Adrenal gland (tissue), 12 donors: ENCODE results near the gene PPM1B. TPM values are rescaled to one million over a fixed set of nuclear protein-coding genes. Genes with fewer than 3 reads are reported as not detected.
A peak's percentile ranks its signal among the peaks of the same experiment; 100 is the strongest.
"Not testable (repeated sequence)": the region's sequence is repeated elsewhere in the genome, so short reads cannot be mapped to it uniquely, and the experiment has no call there.

Experiments
- DNase-seq, 7 donors: peaks; one replicate each; pipeline ENCODE4 v3.0.0-alpha.2; 2019 to 2020
- H3K27ac ChIP-seq, 5 donors: fragments of 200-600 bp; sonication (generic) in 4 of 5; 1 replicate in 3 of 5; 2 replicates in 2 of 5; pipeline versions ENCODE4 v1.5.1 to v1.8.0; 2016 to 2020; ENCODE audit warnings: mild to moderate bottlenecking in 1 of 5
- H3K27me3 ChIP-seq: fragments of 200-600 bp; 2 replicates; pipeline ENCODE4 v1.8.0; 2021
- H3K36me3 ChIP-seq, 2 donors: fragments of 200-600 bp; replicated peaks in 1 of 2; 1 replicate in 1 of 2; 2 replicates in 1 of 2; pipeline versions ENCODE4 v1.5.1 to v1.8.0; 2018 to 2022
- H3K4me1 ChIP-seq, 2 donors: fragments of 200-600 bp; replicated peaks in 1 of 2; 1 replicate in 1 of 2; 2 replicates in 1 of 2; pipeline versions ENCODE4 v1.5.1 to v1.8.0; 2018 to 2021
- H3K4me3 ChIP-seq, 4 donors: fragments of 200-600 bp; sonication (generic) in 3 of 4; one replicate each; pipeline ENCODE4 v1.5.1; 2016 to 2018
- H3K9me3 ChIP-seq, 3 donors: fragments of 200-600 bp; sonication (generic) in 1 of 3; replicated peaks in 1 of 3; 1 replicate in 2 of 3; 2 replicates in 1 of 3; pipeline versions ENCODE4 v1.5.1 to v1.8.0; 2016 to 2021
- POLR2A ChIP-seq, 2 donors: fragments of 450-650 bp; IDR thresholded peaks; one replicate each; pipeline ENCODE4 v1.6.1; 2017; ENCODE audit warnings: antibody characterized with exemption in 2 of 2, mild to moderate bottlenecking in 2 of 2, moderate library complexity in 1 of 2
- WGBS, 4 donors: extraction: QIAGEN DNeasy Blood & Tissue Kit in 2 of 4; methylation state at CpG; one replicate each; pipeline versions ENCODE4 v1.1.5 to v1.1.7; 2013 to 2017; 5-methylcytosine and 5-hydroxymethylcytosine counted together
- intact Hi-C, 2 donors: fragments of 100-400 bp; cut with DNase I; formaldehyde crosslinking; loops; one replicate each; pipeline versions ENCODE4 v1.14.1 to v1.15.0; 2022 to 2023
- polyA plus RNA-seq, 3 donors: library from polyadenylated mRNA; stranded (reverse); fragments of 200-250 nt in 2 of 3; fragments of 350-450 nt in 1 of 3; fragmentation: Illumina TruSeq in 1 of 3; extraction: RNeasy Lipid Tissue Mini Kit (QIAGEN cat#74804) in 1 of 3; gene quantifications; one replicate each; pipeline ENCODE4 v1.2.3, GENCODE V29; 2013 to 2014
- total RNA-seq, 9 donors: library from RNA; depleted of rRNA in 4 of 9; stranded (reverse); fragments of >200 nt in 4 of 9; fragments of 120-200 nt in 1 of 9; fragmentation: NEBNext Ultra II Directional in 1 of 9; extraction: Animal tissue kit (Norgen Biotek cat#: 25700) in 1 of 9; gene quantifications; one replicate each; pipeline versions ENCODE4 v1.1.0 to v1.2.4, GENCODE V29; 2013 to 2023
- TF ChIP-seq, protein P1 (sequence below), 6 experiments: fragments of 450-650 bp in 4 of 6; fragments of 200-600 bp in 2 of 6; sonication (generic) in 1 of 6; IDR thresholded peaks; 1 replicate in 5 of 6; 2 replicates in 1 of 6; pipeline versions ENCODE4 v1.5.1 to v1.8.0; 2016 to 2021; ENCODE audit warnings: antibody characterized with exemption in 6 of 6, mild to moderate bottlenecking in 2 of 6, moderate library complexity in 1 of 6
- donor health status: healthy with polysubstance abuse.
- donor health status: Bipolar disorder and iron deficiency.
- donor health status: DM: yes; HTN: yes; CAD: no.
- donor health status: DM: no; HTN: no; CAD: no.
- donor health status: DM: no; HTN: no; CAD: no.
- donor health status: DM: yes; HTN: yes; CAD: no.

The PPM1B gene
- total and polyA plus RNA-seq, 12 donors: 12.2 to 44.9 (median 32.6) TPM

DNA sequence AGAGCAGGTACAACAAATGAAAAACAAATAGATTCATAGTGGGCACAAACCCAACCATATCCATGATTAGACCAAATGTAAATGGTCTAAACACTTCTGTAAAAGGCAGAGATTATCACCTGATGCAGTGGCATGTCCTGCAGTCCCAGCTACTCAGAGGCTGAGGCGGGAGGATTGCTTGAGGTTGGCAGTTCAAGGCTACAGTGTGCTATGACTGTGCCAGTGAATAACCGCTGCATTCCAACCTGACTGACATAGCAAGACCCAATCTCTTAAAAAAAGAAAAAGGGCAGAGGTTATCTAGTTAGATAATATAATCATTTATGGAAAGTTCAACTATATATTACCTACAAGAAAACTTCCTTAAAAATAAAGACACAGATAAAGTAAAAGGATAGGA is 85.3 kb downstream of the PPM1B start:
- WGBS, 4 donors: 51 to 88% (median 57%) methylated on average over 2 of the region's 2 CpGs
- Histone ChIP-seq H3K4me1 (no peaks in the 10 kb centered on the region), H3K27ac (no peak overlapping the region), H3K27me3 (no peaks in the 10 kb centered on the region), H3K4me3 (no peak overlapping the region), H3K9me3 (peaks cover 0 to 8% (median 0%) of the 10 kb centered on the region in 3 donors), H3K36me3 (no peaks in the 10 kb centered on the region)
- TF ChIP-seq, protein P1, sequence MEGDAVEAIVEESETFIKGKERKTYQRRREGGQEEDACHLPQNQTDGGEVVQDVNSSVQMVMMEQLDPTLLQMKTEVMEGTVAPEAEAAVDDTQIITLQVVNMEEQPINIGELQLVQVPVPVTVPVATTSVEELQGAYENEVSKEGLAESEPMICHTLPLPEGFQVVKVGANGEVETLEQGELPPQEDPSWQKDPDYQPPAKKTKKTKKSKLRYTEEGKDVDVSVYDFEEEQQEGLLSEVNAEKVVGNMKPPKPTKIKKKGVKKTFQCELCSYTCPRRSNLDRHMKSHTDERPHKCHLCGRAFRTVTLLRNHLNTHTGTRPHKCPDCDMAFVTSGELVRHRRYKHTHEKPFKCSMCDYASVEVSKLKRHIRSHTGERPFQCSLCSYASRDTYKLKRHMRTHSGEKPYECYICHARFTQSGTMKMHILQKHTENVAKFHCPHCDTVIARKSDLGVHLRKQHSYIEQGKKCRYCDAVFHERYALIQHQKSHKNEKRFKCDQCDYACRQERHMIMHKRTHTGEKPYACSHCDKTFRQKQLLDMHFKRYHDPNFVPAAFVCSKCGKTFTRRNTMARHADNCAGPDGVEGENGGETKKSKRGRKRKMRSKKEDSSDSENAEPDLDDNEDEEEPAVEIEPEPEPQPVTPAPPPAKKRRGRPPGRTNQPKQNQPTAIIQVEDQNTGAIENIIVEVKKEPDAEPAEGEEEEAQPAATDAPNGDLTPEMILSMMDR (IDR thresholded peaks at IDR 0.05): no peak
- no peak for TF ChIP-seq POLR2A (IDR thresholded peaks at IDR 0.05)
- no peak for DNase-seq
- intact Hi-C loops: no loop called here

DNA sequence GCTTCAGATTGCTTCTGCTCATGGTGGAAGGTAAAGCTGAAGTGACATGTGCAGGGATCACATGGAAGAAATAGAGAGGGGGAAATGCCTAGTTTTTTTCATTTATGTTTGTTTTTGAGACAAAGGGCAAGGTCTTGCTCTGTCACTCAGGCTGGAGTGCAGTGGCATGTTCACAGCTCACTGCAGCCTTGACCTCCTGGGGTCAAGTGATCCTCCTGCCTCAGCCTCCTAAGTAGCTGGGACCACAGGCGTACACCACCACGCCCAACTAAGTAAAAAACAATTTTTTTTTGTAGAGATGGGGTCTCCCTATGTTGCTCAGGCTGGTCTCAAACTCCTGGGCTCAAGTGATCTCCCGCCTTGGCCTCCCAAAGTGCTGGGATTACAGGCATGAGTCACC is 87.0 kb downstream of the PPM1B start:
- H3K27me3 ChIP-seq, H3K4me1 ChIP-seq, H3K9me3 ChIP-seq, H3K36me3 ChIP-seq, DNase-seq, intact Hi-C loops, H3K27ac ChIP-seq, H3K4me3 ChIP-seq: not testable (repeated sequence)
- WGBS, 4 donors: 83 to 92% (median 91%) methylated on average over 3 of the region's 3 CpGs

DNA sequence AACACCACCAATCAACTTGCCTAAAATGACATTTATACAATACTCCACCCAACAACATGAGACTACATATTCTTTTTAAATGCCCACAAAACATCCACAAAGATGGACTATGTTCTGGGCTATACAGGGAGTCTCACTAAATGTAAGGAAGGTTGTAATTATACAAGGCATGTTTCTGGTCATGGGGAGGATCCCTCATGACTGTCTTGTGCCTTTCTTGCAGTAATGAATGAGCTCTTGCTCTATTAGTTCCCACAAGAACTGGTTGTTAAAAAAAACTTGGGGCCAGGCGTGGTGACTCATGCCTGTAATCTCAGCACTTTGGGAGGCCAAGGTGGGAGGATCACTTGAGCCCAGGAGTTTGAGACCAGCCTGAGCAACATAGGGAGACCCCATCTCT is 89.1 kb downstream of the PPM1B start:
- intact Hi-C loops, H3K4me1 ChIP-seq, H3K27ac ChIP-seq, H3K4me3 ChIP-seq, H3K36me3 ChIP-seq, DNase-seq, H3K27me3 ChIP-seq, H3K9me3 ChIP-seq: not testable (repeated sequence)
- 79 to 93% (median 91%) methylated on average over 1 of the region's 1 CpG for WGBS, 4 donors

DNA sequence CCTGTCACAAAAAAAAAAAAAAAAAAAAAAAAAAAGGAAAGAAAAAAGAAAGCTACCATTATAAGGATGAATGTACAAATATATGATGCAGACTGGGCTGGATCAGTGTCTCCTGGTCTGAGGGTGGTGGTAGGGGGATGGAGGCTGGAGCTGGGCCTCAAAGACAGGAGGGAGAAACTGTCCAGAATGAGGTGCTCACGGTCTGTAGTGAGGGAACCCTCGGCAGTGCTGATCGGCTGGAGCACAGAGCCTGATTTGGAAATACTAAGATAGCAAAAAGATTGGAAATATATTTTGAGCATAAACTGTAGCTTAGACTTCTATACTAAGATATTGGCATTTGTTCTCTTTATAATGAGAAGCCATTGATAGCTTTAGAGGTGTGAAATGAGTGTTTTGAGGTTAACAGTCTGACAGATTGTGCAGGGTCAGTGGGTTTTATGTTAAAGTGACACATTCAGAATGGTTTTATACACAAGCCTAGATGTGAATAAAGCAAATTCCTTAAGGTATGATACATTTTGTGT is 98.7 kb downstream of the PPM1B start:
- WGBS, 4 donors: 81 to 90% (median 87%) methylated on average over 3 of the region's 3 CpGs
- no peak overlapping the region for H3K4me3 ChIP-seq
- H3K27me3 ChIP-seq: no peaks in the 10 kb centered on the region
- no peaks in the 10 kb centered on the region for H3K9me3 ChIP-seq
- intact Hi-C loops: no loop called here
- no peaks in the 10 kb centered on the region for H3K36me3 ChIP-seq
- H3K4me1 ChIP-seq: peaks cover 0 to 6% of the 10 kb centered on the region in 2 donors
- no peak for DNase-seq
- TF ChIP-seq, protein P1 (IDR thresholded peaks at IDR 0.05): no peak
- no peak for TF ChIP-seq POLR2A (IDR thresholded peaks at IDR 0.05)
- peak overlapping the region in 2 of 5 donors; percentile 56 to 59 for H3K27ac ChIP-seq

DNA sequence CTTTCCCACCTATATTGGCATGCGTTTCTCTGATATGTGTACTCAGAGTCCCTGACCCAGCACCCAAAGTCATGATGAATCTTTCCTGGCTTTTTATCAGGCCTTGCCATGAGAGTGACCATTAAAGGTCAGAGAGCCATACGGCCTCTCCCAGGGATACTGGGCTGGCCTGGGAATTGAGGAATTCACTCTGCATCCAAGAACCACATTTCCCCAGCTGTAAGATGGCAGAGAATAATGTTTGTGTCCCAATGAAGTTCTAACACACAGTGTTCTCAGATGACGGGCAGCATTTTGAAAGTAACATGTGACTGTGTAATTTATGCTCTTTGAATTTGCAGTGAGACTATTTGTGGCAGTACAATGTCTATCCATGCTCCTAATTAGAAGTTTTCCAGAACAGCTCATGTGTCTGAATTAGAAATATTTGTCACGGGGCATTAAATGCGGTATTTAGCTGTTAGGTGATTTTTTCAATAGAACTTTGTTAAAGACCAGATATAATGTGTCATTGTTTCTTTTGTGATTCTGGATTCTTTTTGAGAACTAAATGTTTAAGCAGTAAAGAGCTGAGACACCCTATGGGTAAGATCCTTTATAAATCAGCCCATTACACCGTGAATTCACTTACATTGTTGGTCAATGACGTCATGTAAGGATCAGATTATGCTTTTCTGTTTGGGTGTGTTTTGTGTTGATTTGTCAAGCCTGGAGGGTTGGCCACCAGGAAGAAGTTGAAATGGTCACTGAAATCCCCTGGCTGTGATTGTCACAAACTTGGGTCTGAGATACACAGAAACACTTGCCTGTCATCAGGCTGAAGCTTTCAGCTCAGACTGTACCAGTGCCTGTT is 99.3 kb downstream of the PPM1B start:
- H3K9me3 ChIP-seq: no peaks in the 10 kb centered on the region
- peaks cover 0 to 6% of the 10 kb centered on the region in 2 donors for H3K4me1 ChIP-seq
- TF ChIP-seq, protein P1 (IDR thresholded peaks at IDR 0.05): no peak
- no peak for TF ChIP-seq POLR2A (IDR thresholded peaks at IDR 0.05)
- no peaks in the 10 kb centered on the region for H3K36me3 ChIP-seq
- H3K4me3 ChIP-seq: no peak overlapping the region
- peak overlapping the region in 2 of 5 donors; percentile 59 to 64 for H3K27ac ChIP-seq
- WGBS, 4 donors: 54 to 65% (median 63%) methylated on average over 7 of the region's 7 CpGs
- DNase-seq: peak in 6 of 7 donors; percentile 10 to 61 (median 22)
- intact Hi-C loops: no loop called here
- no peaks in the 10 kb centered on the region for H3K27me3 ChIP-seq
